Stimulated activated CD4-positive, alpha-beta T cell treated with anti-CD3 and anti-CD28 coated beads, Interleukin-1b, Interleukin-23, amount 100 ng/mL, for 4 hours (primary cell): ENCODE data around the gene CFAP90.

Source experiments
- DNase-seq, 2 donors: peaks; one replicate each; pipeline ENCODE4 v3.0.0-alpha.2; 2020; ENCODE audit warnings: low read depth in 2 of 2

The CFAP90 gene

GRCh38 chr5:7850395-7851239, at the start of gene CFAP90:
CFAP90 (minus strand) TSS chr5:7851133; CDS start chr5:7851021, 112 bp downstream.
- peak in 1 of 2 donors; percentile 10 for DNase-seq

DNA sequence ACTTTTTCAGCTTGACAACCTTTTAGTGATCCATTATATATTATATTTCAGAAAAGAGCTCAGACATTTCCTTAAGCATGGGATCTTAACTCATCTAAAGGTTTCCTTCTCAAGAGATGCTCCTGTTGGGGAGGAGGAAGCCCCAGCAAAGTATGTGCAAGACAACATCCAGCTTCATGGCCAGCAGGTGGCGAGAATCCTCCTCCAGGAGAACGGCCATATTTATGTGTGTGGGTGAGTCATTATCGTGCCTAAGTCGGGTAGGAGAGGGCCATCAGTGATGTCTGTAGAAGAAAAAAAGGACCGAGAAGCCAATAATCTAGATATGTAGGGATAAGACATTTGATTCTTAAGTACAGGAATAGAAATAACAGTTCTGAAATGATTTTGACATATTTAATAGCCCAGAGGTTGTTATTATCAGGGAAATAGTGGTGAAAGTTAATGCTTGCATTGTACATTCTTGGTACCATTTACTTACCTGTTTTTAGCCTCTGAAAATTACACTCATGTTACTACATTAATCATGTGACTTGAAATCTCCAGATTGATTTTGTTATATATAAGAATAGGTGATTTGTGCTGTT, 46.2 kb upstream of the CFAP90 start:
- no peak for DNase-seq

DNA sequence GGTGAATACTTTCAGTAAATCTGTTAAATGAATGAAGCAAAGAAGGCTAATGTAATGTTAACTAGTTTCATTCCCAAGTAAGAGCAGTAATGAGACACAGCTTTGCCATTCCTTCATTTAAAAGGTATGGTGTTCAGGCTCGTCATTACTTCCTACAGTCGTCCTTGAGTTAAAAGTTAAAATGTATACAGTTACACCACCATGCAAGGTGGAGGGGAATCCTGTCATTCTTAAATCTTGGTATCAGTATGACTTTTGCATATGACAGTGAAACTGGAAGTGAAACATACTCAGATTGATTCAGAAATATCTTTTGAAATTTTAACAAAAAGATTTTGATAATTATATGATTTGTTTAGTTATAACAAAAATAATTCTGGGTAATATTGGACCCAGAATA, 43.9 kb upstream of the CFAP90 start:
- DNase-seq, result no peak

DNA sequence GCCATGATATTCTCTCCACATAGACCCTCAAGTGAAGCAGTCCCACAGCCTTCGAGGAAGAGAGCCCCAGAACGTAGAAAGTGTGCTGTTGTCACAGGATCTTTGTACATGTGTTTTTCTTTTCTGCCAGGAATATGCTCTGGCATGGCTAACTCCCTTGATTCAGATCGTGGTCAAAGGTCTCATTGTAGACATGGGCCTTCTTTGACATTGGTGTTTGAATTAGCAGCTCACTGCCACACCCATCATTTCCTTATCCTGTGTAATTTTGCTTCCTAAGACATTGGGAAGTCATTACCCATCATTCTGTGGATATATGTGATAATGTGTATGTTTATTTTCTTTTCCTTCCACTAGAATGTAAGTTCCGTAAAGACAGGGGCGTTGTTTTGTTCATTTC, 43.5 kb upstream of the CFAP90 start:
- DNase-seq, result no peak

GRCh38 chr5:7888901-7889300, 38.0 kb upstream of the CFAP90 start:
- no peak for DNase-seq

- no peak for DNase-seq
Measured at GRCh38 chr5:7886849-7887475, 36.0 kb upstream of the CFAP90 start.

GRCh38 chr5:7884491-7885267, 33.7 kb upstream of the CFAP90 start:
- no peak for DNase-seq

DNA sequence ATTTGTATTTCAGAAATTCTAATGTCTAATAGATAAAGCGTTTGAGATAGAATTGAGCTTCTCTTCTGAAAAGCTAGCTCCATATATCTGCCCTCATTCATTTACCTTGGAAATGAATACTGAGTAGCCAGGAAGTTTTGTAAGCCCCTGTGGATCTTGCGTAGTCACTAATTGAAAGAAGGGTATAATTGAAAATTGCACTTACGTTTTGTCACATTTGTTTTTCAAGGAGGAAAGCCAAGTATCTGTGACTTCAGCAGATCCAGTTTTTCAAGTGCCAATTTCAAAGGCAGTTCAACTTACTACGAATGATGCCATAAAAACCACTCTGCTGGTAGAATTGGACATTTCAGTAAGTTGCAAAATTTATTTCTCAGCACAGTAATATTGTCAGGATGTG, 32.0 kb upstream of the CFAP90 start:
- no peak for DNase-seq

DNA sequence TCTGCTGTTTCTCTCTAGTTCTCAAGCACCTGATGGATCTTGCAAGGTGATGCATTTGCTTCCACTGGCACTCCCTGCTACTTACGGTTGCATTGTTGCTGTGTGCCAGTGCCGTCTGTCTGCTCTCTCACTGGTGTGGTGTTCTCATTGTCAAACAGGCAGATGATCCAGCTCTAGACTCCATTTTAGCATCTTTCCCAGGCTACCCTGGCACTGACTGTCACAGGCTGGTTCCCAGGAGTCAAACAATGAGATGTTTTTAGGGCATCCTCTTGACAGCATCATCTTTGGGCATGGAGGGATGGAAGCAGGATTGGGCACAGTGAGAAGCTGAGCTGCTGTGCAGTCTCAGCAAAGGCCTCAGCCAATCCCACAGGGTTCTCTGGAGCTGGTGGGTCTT, 30.9 kb upstream of the CFAP90 start:
- no peak for DNase-seq

- no peak for DNase-seq
Measured at GRCh38 chr5:7881091-7881490, 30.2 kb upstream of the CFAP90 start.

GRCh38 chr5:7878381-7878873, 27.5 kb upstream of the CFAP90 start:
- no peak for DNase-seq

DNA sequence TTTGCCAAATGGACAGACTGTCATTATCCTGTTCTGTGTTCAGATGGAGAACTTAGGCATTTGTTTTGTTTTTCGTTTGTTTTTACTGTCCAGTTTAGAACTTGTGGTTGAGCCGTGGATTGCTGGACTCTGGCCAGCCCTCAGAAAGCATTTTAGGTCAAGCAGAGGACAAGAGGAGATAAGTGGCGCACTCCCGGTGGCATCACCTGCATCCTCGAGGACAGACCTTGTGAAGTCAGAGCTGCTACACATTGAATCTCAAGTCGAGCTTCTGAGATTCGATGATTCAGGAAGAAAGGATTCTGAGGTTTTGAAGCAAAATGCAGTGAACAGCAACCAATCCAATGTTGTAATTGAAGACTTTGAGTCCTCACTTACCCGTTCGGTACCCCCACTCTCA, 26.9 kb upstream of the CFAP90 start:
- DNase-seq, result no peak

DNA sequence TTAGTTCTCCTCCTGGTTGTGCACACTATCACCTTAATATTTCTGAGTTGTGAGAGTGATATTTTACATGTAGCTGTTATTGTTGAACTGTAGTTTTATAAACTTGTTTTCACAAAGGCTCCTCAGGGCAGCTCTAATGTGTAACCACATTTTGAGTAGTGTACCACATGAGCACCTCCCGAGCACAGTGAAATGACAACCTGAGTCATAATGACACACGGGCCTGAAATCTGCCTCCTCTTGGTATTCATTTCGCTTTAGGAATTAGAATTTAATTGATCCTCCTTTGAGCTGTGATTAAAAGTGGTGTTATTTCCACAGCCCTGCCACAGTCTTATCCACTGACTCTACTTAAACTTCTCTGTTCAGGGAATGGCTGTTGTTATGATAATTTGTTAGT, 25.9 kb upstream of the CFAP90 start:
- no peak for DNase-seq

- DNase-seq, result no peak
Measured at GRCh38 chr5:7875151-7875550, 24.2 kb upstream of the CFAP90 start.

DNA sequence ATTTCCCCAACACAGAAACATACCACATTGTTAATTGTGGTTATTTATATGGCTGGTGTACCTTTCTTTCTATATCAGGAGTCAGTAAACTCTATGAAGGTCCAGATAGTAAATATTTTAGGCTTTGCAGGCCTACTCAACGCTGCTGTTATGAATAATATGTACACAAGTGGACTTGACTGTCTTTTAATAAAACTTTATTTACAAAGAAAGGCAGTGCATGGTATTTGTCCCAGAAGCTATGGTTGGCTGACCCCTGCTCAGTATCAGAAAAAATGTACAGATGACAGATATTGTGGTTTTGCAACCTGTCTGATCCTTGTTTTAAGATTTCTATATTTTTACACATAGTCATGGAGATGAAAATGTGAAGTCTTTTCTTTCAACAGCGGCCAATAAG, 23.7 kb upstream of the CFAP90 start:
- DNase-seq, result no peak

- DNase-seq, result no peak
Measured at GRCh38 chr5:7873216-7873615, 22.3 kb upstream of the CFAP90 start.

- DNase-seq, result no peak
Measured at GRCh38 chr5:7872517-7873130, 21.7 kb upstream of the CFAP90 start.

GRCh38 chr5:7871653-7872052, 20.7 kb upstream of the CFAP90 start:
- DNase-seq, result no peak

GRCh38 chr5:7869474-7870136, 18.7 kb upstream of the CFAP90 start:
- DNase-seq, result peak in 1 of 2 donors; percentile 27

GRCh38 chr5:7868773-7869473, 18.0 kb upstream of the CFAP90 start, which contains the start of the genes FASTKD3 and MTRR:
FASTKD3 (minus strand) TSS chr5:7869031; CDS start chr5:7868083, 948 bp downstream.
MTRR (plus strand) TSS chr5:7869148; CDS start chr5:7870795, 1,647 bp downstream.
- peak; percentile 81 to 83 for DNase-seq
